ENCODE data around the gene EHMT2.
"Not testable (repeated sequence)": the region's sequence is repeated elsewhere in the genome, so short reads cannot be mapped to it uniquely, and the experiment has no call there.

Gene EHMT2

GRCh38 chr6:31897612-31898382 lies at the start of gene EHMT2:
Gene EHMT2, minus strand, starts transcription at chr6:31897698. Its CDS starts 21 bp downstream, at chr6:31897677.
- peak; percentile 61 for DNase-seq

DNA sequence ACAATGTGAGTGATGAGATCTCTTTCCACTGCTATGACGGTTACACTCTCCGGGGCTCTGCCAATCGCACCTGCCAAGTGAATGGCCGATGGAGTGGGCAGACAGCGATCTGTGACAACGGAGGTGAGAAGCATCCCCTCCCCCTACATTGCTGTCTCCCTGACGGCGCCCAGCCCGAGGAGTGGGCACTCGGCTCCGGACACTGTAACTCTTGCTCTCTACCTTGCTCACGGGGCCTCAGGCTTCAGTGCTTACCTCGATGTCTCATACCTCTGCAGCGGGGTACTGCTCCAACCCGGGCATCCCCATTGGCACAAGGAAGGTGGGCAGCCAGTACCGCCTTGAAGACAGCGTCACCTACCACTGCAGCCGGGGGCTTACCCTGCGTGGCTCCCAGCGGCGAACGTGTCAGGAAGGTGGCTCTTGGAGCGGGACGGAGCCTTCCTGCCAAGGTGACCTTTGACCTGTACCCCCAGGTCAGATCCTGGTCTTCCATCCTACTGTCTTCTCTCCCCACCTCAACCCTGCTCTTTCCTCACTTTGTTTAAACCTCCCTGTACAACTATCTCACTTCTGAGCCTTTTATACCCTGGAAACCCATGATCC lies 49.7 kb upstream of the EHMT2 start:
- no peak for DNase-seq

GRCh38 chr6:31946370-31946885 lies 48.9 kb upstream of the EHMT2 start:
- DNase-seq = no peak

DNA sequence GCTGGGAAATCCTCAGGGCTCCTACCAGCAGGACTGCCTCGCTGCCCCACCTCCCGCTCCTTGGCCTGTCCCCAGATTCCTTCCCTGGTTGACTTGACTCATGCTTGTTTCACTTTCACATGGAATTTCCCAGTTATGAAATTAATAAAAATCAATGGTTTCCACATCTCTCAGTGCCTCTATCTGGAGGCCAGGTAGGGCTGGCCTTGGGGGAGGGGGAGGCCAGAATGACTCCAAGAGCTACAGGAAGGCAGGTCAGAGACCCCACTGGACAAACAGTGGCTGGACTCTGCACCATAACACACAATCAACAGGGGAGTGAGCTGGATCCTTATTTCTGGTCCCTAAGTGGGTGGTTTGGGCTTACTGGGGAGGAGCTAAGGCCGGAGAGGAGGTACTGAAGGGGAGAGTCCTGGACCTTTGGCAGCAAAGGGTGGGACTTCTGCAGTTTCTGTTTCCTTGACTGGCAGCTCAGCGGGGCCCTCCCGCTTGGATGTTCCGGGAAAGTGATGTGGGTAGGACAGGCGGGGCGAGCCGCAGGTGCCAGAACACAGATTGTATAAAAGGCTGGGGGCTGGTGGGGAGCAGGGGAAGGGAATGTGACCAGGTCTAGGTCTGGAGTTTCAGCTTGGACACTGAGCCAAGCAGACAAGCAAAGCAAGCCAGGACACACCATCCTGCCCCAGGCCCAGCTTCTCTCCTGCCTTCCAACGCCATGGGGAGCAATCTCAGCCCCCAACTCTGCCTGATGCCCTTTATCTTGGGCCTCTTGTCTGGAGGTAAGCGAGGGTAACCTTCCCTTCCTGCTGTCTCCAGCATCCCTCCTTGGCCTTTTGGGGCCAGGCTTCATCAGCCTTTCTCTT lies 48.2 kb upstream of the EHMT2 start, which contains the start of gene CFB:
CFB (plus strand) TSS at position 589 of the 863 bp plus-strand sequence; CDS start at position 716, 127 bp downstream.
- no peak for DNase-seq

DNA sequence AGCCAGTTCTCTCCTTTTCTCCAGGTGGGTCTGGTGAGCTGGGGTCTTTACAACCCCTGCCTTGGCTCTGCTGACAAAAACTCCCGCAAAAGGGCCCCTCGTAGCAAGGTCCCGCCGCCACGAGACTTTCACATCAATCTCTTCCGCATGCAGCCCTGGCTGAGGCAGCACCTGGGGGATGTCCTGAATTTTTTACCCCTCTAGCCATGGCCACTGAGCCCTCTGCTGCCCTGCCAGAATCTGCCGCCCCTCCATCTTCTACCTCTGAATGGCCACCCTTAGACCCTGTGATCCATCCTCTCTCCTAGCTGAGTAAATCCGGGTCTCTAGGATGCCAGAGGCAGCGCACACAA lies 47.6 kb upstream of the EHMT2 start:
- no peak for DNase-seq

- no peak for DNase-seq
These were observed 46.2 kb upstream of the EHMT2 start for GRCh38 chr6:31943742-31944141.

DNA sequence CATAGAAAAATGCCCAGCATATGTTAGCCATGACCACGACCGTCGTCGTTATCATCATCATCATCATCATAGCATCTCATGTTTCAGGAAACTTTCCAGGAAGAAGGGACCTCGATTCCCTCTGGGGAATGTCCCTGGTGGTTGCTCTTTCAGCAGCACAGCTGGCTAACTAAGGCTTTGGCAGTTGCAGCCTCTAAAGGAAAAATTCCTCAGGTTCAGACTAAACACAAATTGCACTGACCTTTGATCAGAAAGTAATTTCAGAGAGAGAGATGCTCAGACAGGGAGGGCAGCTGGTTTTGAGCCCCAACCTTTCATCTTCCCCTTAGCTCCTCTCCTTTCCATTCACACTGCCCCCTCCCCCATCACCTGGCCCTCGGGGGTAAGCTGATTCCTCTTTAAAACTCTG lies 42.8 kb upstream of the EHMT2 start:
- no peak for DNase-seq

GRCh38 chr6:31935823-31936222 lies 38.3 kb upstream of the EHMT2 start:
- no peak for DNase-seq

DNA sequence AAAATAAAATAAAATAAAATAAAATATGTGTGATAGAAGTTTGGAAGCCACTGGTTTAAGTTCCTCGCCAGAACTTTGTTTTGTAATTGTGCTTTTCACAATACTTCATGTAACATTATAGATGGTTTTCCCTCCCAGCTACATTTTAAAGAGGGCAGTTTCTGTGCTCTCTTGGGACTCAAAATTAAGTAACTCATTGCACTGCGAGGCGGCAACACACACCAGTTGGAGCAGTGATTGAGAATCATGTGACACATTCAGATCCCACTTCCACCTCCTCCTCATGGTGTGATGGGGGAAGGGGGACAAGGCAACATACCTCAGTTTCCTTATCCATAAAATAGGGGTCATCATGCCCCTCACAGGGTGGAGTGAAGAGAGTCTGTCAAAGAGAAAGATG lies 37.5 kb upstream of the EHMT2 start:
- no peak for DNase-seq

DNA sequence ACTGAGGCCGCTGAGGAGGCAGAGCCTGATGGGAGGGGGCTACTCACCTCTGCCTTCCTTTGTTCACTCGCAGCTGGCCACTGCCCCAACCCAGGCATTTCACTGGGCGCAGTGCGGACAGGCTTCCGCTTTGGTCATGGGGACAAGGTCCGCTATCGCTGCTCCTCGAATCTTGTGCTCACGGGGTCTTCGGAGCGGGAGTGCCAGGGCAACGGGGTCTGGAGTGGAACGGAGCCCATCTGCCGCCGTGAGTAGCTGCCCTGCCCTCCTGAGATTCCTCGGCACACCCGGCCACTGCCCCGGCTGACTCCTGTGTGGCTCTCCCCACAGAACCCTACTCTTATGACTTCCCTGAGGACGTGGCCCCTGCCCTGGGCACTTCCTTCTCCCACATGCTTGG lies 36.0 kb upstream of the EHMT2 start:
- DNase-seq = no peak

- DNase-seq = not testable (repeated sequence)
These were observed 34.6 kb upstream of the EHMT2 start for GRCh38 chr6:31932137-31932536.

DNA sequence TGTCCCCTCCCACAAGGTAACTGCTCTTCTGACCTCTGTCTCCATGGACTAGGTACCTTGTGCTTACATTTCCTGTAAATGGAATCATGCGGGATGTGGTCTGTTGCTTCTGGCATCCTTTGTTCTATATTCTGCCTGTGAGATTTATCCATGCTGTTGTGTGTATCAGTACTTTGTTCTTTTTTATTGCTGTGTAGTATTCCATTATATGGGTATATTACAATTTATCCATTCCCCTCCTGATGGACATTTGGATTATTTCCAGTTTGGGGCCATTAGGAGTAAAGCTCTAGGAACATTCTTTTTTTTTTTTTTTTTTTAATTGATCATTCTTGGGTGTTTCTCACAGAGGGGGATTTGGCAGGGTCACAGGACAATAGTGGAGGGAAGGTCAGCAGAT lies 33.5 kb upstream of the EHMT2 start:
- DNase-seq = no peak

DNA sequence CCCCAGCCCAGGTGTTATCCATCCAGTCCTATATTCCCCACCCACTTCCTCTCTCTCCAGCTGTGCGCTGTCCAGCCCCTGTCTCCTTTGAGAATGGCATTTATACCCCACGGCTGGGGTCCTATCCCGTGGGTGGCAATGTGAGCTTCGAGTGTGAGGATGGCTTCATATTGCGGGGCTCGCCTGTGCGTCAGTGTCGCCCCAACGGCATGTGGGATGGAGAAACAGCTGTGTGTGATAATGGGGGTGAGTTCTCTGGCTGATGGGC lies 31.1 kb upstream of the EHMT2 start:
- no peak for DNase-seq

GRCh38 chr6:31927863-31928671 lies 30.6 kb upstream of the EHMT2 start:
- DNase-seq = no peak

- DNase-seq = peak; percentile 56
These were observed 29.9 kb upstream of the EHMT2 start, which contains the start of gene C2 for GRCh38 chr6:31927242-31927862. Gene C2, plus strand, starts transcription at chr6:31927717. Its CDS starts 36 bp downstream, at chr6:31927753.

DNA sequence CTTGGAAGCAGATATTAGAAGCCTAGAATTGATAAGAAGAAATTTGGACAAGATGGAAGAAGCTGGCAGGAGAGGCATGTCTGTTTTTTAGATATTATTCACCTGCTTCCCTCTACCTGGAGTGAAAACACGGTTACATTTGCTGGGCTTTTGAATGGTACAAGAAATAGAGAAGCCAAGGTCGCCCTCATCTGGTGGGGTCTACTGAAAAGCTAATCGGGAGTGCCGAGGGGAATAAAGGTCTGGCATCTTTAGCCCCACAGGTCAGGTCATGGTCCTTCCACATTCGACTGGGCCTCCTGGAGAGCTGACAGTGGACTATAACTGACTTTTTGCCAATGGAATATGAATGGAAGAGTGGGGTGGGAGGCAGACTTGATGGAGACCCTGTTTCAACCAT lies 25.4 kb upstream of the EHMT2 start:
- no peak for DNase-seq

- peak; percentile 56 for DNase-seq
These were observed 23.3 kb upstream of the EHMT2 start for GRCh38 chr6:31920811-31921210.

GRCh38 chr6:31919624-31920303 lies 22.3 kb upstream of the EHMT2 start:
- DNase-seq = no peak

DNA sequence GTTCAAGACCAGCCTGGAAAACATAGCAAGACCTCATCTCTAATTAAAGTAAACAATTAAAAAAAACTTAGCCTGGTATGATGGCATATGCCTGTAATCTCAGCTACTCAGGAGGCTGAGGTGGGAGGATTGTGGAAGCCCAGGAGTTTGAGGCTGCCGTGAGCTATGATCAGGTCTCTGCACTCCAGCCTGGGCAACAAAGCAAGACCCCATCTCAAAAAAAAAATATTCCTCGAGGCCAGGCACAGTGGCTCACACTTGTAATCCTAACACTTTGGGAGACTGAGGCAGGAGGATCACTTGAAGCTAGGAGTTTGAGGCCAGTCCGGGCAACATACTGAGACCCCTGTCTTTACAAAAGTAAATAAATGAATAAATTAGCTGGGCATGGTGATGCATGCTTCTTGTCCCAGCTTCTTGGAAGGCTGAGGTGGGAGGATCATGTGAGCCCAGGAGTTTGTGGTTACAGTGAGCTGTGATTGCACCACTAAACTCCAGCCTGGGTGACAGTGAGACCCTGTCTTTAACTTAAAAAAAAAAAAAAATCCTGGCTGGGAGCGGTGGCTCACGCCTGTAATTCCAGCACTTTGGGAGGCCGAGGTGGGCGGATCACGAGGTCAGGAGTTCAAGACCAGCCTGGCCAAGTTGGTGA lies 20.7 kb upstream of the EHMT2 start:
- DNase-seq = peak; percentile 7

DNA sequence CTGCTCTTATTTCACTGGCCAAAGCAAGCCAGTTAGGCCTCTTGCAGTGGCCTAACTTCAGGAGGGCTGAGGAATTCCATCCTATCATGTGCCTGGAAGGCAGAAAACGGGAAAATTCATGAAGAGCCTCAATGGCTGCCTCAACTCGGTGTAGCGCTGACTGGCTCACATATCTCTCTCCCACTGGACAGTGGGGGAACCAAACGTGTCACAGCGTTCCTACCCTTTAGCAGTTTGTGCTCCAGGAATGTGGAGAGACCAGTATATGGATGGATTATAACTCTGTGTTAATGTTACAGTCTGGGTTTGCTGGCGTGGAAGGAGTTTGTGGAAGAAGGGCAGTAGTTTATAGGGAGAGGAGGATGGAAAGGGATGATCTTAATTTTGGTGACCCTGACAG lies 18.3 kb upstream of the EHMT2 start:
- no peak for DNase-seq

DNA sequence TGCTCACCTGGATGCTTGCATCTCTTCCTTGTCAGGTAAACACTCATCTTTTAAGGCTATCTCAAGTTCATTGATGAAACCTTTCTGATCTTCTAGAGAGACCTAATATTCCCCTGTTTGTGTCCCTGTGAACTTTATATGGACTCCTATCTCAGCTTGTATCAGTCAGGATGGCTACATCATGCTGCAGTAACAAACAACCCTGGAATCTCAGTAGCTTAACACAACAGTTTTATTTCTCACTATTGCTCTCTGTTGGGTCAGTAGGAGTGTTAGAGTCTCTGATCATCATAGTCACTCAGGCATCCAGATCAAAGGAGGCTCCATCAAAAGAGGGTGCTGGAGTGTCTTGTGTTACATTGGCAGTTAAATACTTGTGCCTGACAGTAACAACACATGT lies 17.9 kb upstream of the EHMT2 start:
- DNase-seq = no peak
